GM12872 (cell line): ENCODE data around the gene MEIOSIN.

Experiments used
- CTCF ChIP-seq: IDR thresholded peaks from 3 replicates; pipeline ENCODE4 v1.5.1; 2011; ENCODE audit warnings: low read depth, mild to moderate bottlenecking, low read length, moderate library complexity; ENCODE audit not compliant: insufficient read depth

Gene MEIOSIN

GRCh38 chr19:45742969-45743368 is 9.7 kb downstream of the MEIOSIN start:
- TF ChIP-seq CTCF = no peak

- TF ChIP-seq CTCF = no peak
These were observed 12.4 kb downstream of the MEIOSIN start for GRCh38 chr19:45745606-45746005.

GRCh38 chr19:45746866-45747265 is 13.6 kb downstream of the MEIOSIN start:
- TF ChIP-seq CTCF = no peak

GRCh38 chr19:45747513-45747912 is 14.3 kb downstream of the MEIOSIN start:
- TF ChIP-seq CTCF = no peak

- TF ChIP-seq CTCF = no peak
These were observed 19.4 kb downstream of the MEIOSIN start for GRCh38 chr19:45752639-45753038.

GRCh38 chr19:45753548-45753947 is 20.3 kb downstream of the MEIOSIN start:
- no peak for TF ChIP-seq CTCF

GRCh38 chr19:45754323-45754722 is 21.1 kb downstream of the MEIOSIN start:
- no peak for TF ChIP-seq CTCF

- no peak for TF ChIP-seq CTCF
These were observed 24.5 kb downstream of the MEIOSIN start for GRCh38 chr19:45757695-45758094.
